ENCODE measurements around the gene KTN1. TPM values are rescaled to one million over a fixed set of nuclear protein-coding genes. Genes with fewer than 3 reads are reported as not detected.

KTN1 gene
- total RNA-seq, 4 donors from 2014 or later, result 130 to 176 (median 150) TPM

DNA sequence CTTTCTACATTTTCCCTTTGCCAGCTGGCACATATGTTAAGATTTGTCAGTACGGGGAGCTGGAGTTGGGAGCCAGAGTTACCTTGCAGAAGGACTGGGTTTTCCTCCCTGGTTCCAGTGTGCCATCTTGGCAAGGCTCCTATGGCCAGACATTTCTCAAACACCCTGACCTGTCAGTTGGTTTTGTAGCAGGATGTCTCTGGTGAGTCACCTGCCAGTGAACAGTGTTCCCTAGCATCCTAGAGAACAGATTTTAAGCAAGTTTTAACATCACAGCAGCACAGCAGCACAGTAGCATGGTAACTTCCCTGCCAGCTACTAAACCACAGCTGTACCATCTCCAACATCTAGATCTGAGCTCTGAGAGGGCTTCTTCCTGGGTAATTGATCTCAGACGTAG is 26.2 kb upstream of the KTN1 start:
- WGBS, 2 donors, result 82 to 85% methylated on average over 2 of the region's 2 CpGs
- TF ChIP-seq, protein P1, sequence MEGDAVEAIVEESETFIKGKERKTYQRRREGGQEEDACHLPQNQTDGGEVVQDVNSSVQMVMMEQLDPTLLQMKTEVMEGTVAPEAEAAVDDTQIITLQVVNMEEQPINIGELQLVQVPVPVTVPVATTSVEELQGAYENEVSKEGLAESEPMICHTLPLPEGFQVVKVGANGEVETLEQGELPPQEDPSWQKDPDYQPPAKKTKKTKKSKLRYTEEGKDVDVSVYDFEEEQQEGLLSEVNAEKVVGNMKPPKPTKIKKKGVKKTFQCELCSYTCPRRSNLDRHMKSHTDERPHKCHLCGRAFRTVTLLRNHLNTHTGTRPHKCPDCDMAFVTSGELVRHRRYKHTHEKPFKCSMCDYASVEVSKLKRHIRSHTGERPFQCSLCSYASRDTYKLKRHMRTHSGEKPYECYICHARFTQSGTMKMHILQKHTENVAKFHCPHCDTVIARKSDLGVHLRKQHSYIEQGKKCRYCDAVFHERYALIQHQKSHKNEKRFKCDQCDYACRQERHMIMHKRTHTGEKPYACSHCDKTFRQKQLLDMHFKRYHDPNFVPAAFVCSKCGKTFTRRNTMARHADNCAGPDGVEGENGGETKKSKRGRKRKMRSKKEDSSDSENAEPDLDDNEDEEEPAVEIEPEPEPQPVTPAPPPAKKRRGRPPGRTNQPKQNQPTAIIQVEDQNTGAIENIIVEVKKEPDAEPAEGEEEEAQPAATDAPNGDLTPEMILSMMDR (IDR thresholded peaks at IDR 0.05), result no peak
- no peak for TF ChIP-seq POLR2A (IDR thresholded peaks at IDR 0.05)
- no peak for TF ChIP-seq EP300 (IDR thresholded peaks at IDR 0.05)
- H3K36me3 ChIP-seq, result peaks cover 0 to 18% (median 0%) of the 10 kb centered on the region in 3 donors

DNA sequence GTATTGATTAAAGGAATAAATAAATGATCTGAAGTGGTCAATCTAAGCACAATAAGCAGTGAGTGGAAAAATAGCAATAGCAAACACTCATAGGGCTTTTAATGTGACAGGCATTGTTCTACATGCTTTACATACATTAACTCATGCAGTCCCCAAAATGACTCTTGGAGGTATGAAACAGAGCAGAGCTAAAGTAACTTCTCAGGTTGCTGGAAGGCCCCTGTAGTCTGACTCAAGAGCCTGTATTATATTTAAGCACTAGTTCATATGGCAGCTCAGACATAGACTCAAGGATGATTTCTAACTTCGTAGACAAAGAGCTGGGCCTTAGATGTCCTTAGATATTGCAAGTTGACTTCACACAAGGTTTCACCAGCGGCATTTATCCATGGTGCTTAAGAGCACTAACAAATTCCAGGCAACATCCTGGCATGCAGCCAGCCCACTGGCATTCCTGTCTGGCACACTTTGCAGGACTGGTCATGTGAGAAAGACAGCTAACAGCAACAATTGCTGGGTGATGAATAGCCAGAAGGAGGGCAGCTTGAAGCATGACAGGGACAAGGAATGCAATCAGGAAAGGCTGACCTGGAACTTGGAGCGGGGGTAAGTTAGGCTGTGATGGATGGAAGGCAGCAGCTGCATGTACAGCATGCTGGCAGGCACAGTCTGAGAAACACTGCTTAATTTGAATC is 22.9 kb upstream of the KTN1 start:
- TF ChIP-seq POLR2A (IDR thresholded peaks at IDR 0.05) (no peak), EP300 (IDR thresholded peaks at IDR 0.05) (no peak)
- TF ChIP-seq, protein P1 (IDR thresholded peaks at IDR 0.05), result no peak
- Histone ChIP-seq H3K4me3 (no peak overlapping the region), H3K27me3 (no peaks in the 10 kb centered on the region), H3K27ac (no peak overlapping the region), H3K4me1 (peaks cover 0 to 9% (median 0%) of the 10 kb centered on the region in 4 donors), H3K9me3 (peaks cover 0 to 15% (median 4%) of the 10 kb centered on the region in 4 donors), H3K36me3 (peaks cover 0 to 30% (median 0%) of the 10 kb centered on the region in 3 donors)
- no peak for DNase-seq (ENCODE audit: low spot score in 2 of 2)
- WGBS, 2 donors, result 51 to 53% methylated on average over 3 of the region's 3 CpGs

More for the DNA sequence above, 26.2 kb upstream of the KTN1 start:
- H3K27me3 ChIP-seq, result no peaks in the 10 kb centered on the region
- DNase-seq (ENCODE audit: low spot score in 2 of 2), result no peak
- no peak overlapping the region for H3K4me3 ChIP-seq
- no peak overlapping the region for H3K27ac ChIP-seq
- H3K4me1 ChIP-seq, result peaks cover 0 to 9% (median 0%) of the 10 kb centered on the region in 4 donors
- peaks cover 0 to 17% (median 4%) of the 10 kb centered on the region in 4 donors for H3K9me3 ChIP-seq

DNA sequence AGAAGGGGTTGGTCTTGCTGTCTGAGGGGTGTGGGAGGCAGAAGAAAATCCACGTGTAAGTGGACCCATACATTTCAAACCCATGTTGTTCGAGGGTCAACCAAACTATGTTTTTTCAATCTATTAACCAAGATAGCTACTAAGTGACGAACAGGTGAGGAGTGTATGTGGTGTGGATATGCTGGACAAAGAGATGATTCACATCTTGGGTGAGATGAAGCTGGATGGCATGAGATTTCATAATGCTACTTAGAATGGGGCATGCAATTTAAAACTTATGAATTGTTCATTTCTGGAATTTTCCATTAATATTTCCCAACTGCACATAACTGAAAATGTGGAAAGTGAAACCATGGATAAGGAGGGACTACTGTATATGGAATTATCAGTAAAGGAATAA is 17.9 kb upstream of the KTN1 start:
- H3K9me3 ChIP-seq, result no peaks in the 10 kb centered on the region
- WGBS, 2 donors, result 81 to 82% methylated on average over 3 of the region's 3 CpGs
- no peak overlapping the region for H3K4me3 ChIP-seq
- no peak overlapping the region for H3K27ac ChIP-seq
- DNase-seq (ENCODE audit: low spot score in 2 of 2), result no peak
- no peaks in the 10 kb centered on the region for H3K27me3 ChIP-seq
- TF ChIP-seq EP300 (IDR thresholded peaks at IDR 0.05) (no peak), POLR2A (IDR thresholded peaks at IDR 0.05) (no peak)
- TF ChIP-seq, protein P1 (IDR thresholded peaks at IDR 0.05), result no peak
- H3K4me1 ChIP-seq, result peaks cover 0 to 6% (median 0%) of the 10 kb centered on the region in 4 donors
- H3K36me3 ChIP-seq, result peaks cover 0 to 21% (median 0%) of the 10 kb centered on the region in 3 donors

- Histone ChIP-seq H3K27me3 (no peaks in the 10 kb centered on the region), H3K4me3 (no peak overlapping the region), H3K27ac (no peak overlapping the region), H3K36me3 (no peaks in the 10 kb centered on the region), H3K4me1 (peaks cover 0 to 11% (median 0%) of the 10 kb centered on the region in 4 donors), H3K9me3 (no peaks in the 10 kb centered on the region)
- TF ChIP-seq POLR2A (IDR thresholded peaks at IDR 0.05), result no peak
- TF ChIP-seq, protein P1 (IDR thresholded peaks at IDR 0.05), result no peak
- TF ChIP-seq EP300 (IDR thresholded peaks at IDR 0.05), result no peak
- no peak for DNase-seq (ENCODE audit: low spot score in 2 of 2)
These were observed 11.4 kb upstream of the KTN1 start for GRCh38 chr14:55568618-55569017.

DNA sequence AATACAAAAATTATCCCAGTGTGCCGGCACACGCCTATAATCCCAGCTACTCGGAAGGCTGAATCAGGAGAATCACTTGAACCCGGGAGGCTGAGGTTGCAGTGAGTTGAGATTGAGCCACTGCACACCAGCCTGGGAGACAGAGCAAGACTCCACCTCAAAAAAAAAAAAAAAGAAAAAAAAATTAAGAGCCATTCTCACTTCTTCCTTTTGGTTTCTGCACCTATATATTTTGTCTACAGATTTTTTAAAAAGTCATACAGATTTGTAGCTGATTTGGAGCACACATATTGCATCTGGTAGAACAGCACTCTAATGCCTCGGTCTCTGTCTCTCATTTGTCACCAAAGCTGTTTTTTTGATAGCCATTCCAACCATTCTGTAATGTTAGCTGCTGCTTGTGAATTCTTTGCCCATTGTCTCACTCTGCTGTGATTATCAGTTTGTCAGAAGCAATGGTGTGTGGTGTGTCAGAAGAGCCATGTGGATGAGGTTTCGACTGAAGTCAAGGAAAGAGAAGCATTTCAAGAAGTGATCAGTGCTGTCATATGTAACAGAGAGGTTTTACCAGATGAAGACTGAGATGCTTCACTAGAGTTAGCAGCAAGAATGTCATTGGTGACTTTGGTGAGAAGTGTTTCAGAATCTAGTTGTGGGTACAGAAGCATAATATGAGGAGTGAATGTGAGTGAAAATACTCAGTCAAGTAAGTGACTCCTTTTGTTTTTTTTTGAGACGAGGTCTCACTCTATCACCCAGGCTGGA is 8.7 kb upstream of the KTN1 start:
- H3K9me3 ChIP-seq, result no peaks in the 10 kb centered on the region
- peaks cover 0 to 11% (median 0%) of the 10 kb centered on the region in 4 donors for H3K4me1 ChIP-seq
- H3K36me3 ChIP-seq, result peaks cover 0 to 3% (median 0%) of the 10 kb centered on the region in 3 donors
- H3K4me3 ChIP-seq, result no peak overlapping the region
- no peak for TF ChIP-seq EP300 (IDR thresholded peaks at IDR 0.05)
- no peak for TF ChIP-seq POLR2A (IDR thresholded peaks at IDR 0.05)
- 95 to 97% methylated on average over 7 of the region's 7 CpGs for WGBS, 2 donors
- no peak overlapping the region for H3K27ac ChIP-seq
- no peaks in the 10 kb centered on the region for H3K27me3 ChIP-seq
- no peak for DNase-seq (ENCODE audit: low spot score in 2 of 2)

Measured in tibial nerve (tissue), 4 donors.